GM12873 (cell line): ENCODE measurements around the gene IFI35.

ENCODE experiments used
- TF ChIP-seq, protein P1 (sequence below): IDR thresholded peaks from 2 replicates; pipeline ENCODE4 v1.5.1; 2012; ENCODE audit warnings: low read depth, mild to moderate bottlenecking, moderate library complexity, low read length, control low read depth; ENCODE audit not compliant: insufficient read depth; ENCODE audit errors: missing control alignments

IFI35 gene

GRCh38 chr17:42989726-42990652 lies 16.6 kb upstream of the IFI35 start:
- TF ChIP-seq, protein P1, sequence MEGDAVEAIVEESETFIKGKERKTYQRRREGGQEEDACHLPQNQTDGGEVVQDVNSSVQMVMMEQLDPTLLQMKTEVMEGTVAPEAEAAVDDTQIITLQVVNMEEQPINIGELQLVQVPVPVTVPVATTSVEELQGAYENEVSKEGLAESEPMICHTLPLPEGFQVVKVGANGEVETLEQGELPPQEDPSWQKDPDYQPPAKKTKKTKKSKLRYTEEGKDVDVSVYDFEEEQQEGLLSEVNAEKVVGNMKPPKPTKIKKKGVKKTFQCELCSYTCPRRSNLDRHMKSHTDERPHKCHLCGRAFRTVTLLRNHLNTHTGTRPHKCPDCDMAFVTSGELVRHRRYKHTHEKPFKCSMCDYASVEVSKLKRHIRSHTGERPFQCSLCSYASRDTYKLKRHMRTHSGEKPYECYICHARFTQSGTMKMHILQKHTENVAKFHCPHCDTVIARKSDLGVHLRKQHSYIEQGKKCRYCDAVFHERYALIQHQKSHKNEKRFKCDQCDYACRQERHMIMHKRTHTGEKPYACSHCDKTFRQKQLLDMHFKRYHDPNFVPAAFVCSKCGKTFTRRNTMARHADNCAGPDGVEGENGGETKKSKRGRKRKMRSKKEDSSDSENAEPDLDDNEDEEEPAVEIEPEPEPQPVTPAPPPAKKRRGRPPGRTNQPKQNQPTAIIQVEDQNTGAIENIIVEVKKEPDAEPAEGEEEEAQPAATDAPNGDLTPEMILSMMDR = no peak

DNA sequence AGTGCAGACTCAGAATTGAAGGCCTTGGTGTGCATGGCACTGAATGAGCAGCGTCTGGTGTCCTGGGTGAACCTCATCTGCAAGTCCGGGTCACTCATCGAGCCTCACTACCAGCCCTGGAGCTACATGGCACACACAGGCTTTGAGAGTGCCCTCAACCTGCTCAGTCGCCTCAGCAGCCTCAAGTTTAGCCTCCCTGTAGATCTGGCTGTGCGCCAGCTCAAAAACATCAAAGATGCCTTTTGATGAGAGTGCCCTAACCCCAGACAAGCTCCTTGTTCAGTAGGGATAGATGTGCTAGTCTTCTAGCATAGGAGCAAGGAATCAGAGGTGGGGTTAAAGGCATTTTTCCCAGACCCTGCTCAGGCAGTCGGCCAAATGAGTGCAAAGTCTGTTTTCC lies 15.1 kb upstream of the IFI35 start:
- TF ChIP-seq, protein P1 = no peak

DNA sequence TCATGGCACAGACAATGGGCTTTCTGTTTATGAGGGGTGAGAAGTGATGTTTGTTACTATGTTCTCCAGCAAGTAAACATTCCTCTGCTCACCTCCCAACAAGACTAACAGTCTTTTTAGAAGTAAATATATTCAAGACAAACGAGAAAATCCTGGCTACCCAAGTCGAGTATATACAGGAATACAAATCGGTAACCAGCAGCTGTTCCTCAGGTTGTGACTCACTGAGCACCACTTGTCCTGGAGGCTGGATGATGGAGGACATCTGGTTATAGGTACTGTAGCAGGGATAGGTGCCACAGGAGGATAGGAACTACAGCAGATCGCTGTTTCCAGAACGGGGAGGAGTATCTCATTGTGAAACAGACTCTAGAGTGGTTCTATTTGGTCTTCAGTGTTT lies 13.7 kb upstream of the IFI35 start:
- TF ChIP-seq, protein P1 = no peak

- TF ChIP-seq, protein P1 = no peak
These were observed 9.1 kb upstream of the IFI35 start for GRCh38 chr17:42997390-42997983.

DNA sequence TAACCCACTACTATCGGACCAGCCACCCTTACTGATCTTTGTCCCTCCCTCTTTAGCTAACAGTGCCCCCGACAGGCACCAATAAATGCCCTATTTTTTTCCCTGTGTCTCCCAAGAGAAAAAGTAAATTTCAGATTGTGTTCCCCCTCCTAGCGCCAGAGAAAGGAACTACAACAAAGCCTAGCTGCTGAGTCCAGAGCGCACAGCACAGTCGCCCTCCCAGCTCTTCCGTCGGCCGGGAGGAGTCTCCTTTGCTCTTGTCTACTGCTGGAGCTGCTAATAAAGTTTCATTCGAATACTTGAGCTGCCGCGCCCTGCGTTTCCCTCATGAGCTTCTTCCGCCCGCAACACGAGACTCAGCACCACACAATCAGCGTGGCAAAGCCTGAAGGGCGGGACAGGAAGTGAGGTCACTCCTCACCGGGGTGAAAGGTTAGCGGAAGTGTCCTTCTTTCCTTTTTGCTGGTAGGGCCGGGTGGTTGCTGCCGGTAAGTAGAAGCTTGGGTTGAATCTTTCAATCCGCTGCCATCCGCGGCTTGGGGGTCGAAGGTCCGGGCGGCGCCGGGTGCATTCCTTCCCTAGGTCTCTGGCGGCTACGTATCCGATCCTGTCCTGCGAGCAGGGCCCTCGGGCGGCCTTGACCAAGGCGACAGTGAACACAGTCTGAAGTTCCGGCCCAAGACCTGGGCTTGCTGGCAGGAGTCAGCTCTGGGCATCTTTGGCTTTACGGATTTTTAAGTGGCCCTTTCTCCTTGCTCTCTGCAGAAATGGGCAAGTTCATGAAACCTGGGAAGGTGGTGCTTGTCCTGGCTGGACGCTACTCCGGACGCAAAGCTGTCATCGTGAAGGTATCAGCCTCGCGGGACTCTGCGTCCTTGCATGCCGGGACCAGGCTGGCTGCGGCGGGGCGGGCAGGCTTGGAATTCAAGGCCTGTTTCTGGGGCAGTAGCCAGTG lies 8.3 kb upstream of the IFI35 start, which contains the start of gene RPL27:
TSS of gene RPL27 (plus strand) at position 436 of the 955 bp plus-strand sequence. CDS start at position 768, 332 bp downstream.
- TF ChIP-seq, protein P1 = peak; percentile 75

DNA sequence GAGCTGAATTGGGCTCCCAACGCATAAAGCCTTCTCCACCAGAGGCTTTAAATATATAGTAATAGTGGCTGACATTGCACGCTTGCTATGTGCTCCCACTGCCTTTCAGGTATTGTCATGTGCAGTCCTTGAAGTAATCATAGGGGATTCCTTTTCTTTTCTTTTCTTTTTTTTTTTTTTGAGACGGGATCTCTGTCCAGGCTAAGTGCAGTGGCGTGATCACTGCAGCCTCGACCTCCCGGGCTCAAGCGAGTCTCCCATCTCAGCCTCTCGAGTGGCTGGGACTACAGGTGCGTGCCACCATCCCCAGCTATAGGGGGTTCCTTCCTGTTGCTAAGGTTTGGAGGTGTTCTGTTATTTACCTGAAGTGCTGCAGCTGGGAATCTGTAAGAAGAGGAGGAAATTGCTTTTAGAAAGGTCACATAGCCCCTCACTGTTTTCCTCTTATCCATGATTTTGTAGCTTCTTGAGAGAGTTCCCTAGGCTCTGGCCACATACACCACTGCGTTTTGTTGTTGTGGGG lies 7.5 kb upstream of the IFI35 start:
- TF ChIP-seq, protein P1 = no peak
